GM12878 (cell line): Measurements from ENCODE around the gene UGGT1. TPM values are rescaled to one million over a fixed set of nuclear protein-coding genes. Genes with fewer than 3 reads are reported as not detected.

ENCODE experiments used
- ATAC-seq: fragments of 200-7000 bp; cut with Tn5 transposase; 3 replicates; pipeline ENCODE4 v1.9.1; 2020; ENCODE audit warnings: mild to moderate bottlenecking, moderate library complexity
- BruUV-seq: library from RNA; stranded (reverse); fragments of 400-500 nt; replicated peaks from 2 replicates; lab custom pipeline; 2021; lab: Mats Ljungman, UMichigan
- CTCF ChIA-PET: fragments of 300-600 bp; sonication (Branson Sonifier 250); formaldehyde crosslinking; extraction: SDS; loops from one replicate; lab custom pipeline; 2021; ENCODE audit warnings: inconsistent platforms; lab: Yijun Ruan, JAX
- POLR2A ChIA-PET: fragments of 350-600 bp; formaldehyde crosslinking; extraction: SDS; loops from one replicate; lab custom pipeline; 2021; ENCODE audit warnings: inconsistent platforms; lab: Charles Lee
- RAD21 ChIA-PET: fragments of 300-600 bp; sonication (Branson Sonifier 250); formaldehyde crosslinking; loops from one replicate; lab custom pipeline; 2023; ENCODE audit warnings: antibody characterized with exemption; ENCODE audit not compliant: unreplicated experiment; lab: Charles Lee
- SMC1A ChIA-PET: fragments of 300-600 bp; sonication (Branson Sonifier 250); formaldehyde crosslinking; loops from one replicate; lab custom pipeline; 2023; ENCODE audit not compliant: unreplicated experiment, uncharacterized antibody; lab: Charles Lee
- DNase-seq: peaks from one replicate; pipeline ENCODE4 v3.0.0-alpha.2; 2011; ENCODE audit warnings: low read depth, low spot score
- FAIRE-seq: peaks from 3 replicates; lab custom pipeline; 2011; peaks lifted over from hg19 to GRCh38; lab: Jason Lieb, UNC
- H2AFZ ChIP-seq: 2 replicates; pipeline ENCODE4 v1.6.0; 2011; ENCODE audit warnings: low read depth, low read length, control low read depth; ENCODE audit not compliant: control insufficient read depth
- H3K27ac ChIP-seq: 2 replicates; pipeline ENCODE4 v1.5.1; 2011; ENCODE audit warnings: control low read depth; ENCODE audit not compliant: control insufficient read depth, insufficient read depth
- H3K27me3 ChIP-seq, 2 experiments: replicated peaks in 1 of 2; 2 replicates each; pipeline versions ENCODE4 v1.6.0 to v1.6.1; 2011; ENCODE audit warnings: low read length in 1 of 2; ENCODE audit not compliant: control insufficient read depth in 2 of 2, insufficient read depth in 2 of 2
- H3K36me3 ChIP-seq, 2 experiments: 2 replicates each; pipeline ENCODE4 v1.5.1; 2011; ENCODE audit warnings: low read length in 1 of 2; ENCODE audit not compliant: control insufficient read depth in 2 of 2, insufficient read depth in 2 of 2
- H3K4me1 ChIP-seq: 2 replicates; pipeline ENCODE4 v1.6.1; 2011; ENCODE audit warnings: mild to moderate bottlenecking, low read length, moderate library complexity, mixed read lengths; ENCODE audit not compliant: control insufficient read depth, insufficient read depth
- H3K4me2 ChIP-seq: 2 replicates; pipeline ENCODE4 v1.6.0; 2011; ENCODE audit warnings: control low read depth; ENCODE audit not compliant: control insufficient read depth, insufficient read depth
- H3K4me3 ChIP-seq: fragments of 200-600 bp; sonication (generic); 2 replicates; pipeline ENCODE4 v1.5.1; 2016
- H3K79me2 ChIP-seq: 2 replicates; pipeline ENCODE4 v1.6.0; 2011; ENCODE audit warnings: low read length; ENCODE audit not compliant: control insufficient read depth, insufficient read depth
- H3K9ac ChIP-seq: 2 replicates; pipeline ENCODE4 v1.8.0; 2011; ENCODE audit warnings: low read length, control low read depth, mixed read lengths; ENCODE audit not compliant: control insufficient read depth, insufficient read depth
- H3K9me3 ChIP-seq: replicated peaks from 3 replicates; pipeline ENCODE4 v1.5.1; 2011; ENCODE audit warnings: mild to moderate bottlenecking, low read length; ENCODE audit not compliant: control insufficient read depth, insufficient read depth
- H4K20me1 ChIP-seq: 2 replicates; pipeline ENCODE4 v1.6.0; 2011; ENCODE audit not compliant: control insufficient read depth, insufficient read depth
- BACH1 ChIP-seq: fragments of 450-650 bp; IDR thresholded peaks from 2 replicates; pipeline ENCODE4 v1.6.1; 2017; ENCODE audit warnings: mild to moderate bottlenecking, borderline replicate concordance
- CHD2 ChIP-seq: IDR thresholded peaks from 2 replicates; pipeline ENCODE4 v1.6.1; 2011; ENCODE audit warnings: low read depth, low read length, improper control_type of control experiment, borderline replicate concordance
- IKZF2 ChIP-seq, 2 experiments: fragments of 450-650 bp; IDR thresholded peaks; 2 replicates each; pipeline ENCODE4 v1.6.1; 2017; ENCODE audit warnings: mild to moderate bottlenecking in 2 of 2, moderate library complexity in 2 of 2
- NFIC ChIP-seq: IDR thresholded peaks from 2 replicates; pipeline ENCODE4 v1.6.1; 2012; ENCODE audit warnings: low read depth, mild to moderate bottlenecking, inconsistent platforms, low read length, moderate library complexity
- NR2C2 ChIP-seq: IDR thresholded peaks from 2 replicates; pipeline ENCODE4 v1.6.1; 2011; ENCODE audit warnings: borderline replicate concordance, low read depth; ENCODE audit not compliant: control insufficient read depth, insufficient read length
- SRF ChIP-seq, 2 experiments: IDR thresholded peaks; 2 replicates each; pipeline ENCODE4 v1.6.1; 2011; ENCODE audit warnings: low read depth in 2 of 2, low read length in 2 of 2, mild to moderate bottlenecking in 1 of 2, moderate library complexity in 1 of 2
- WRNIP1 ChIP-seq: IDR thresholded peaks from 2 replicates; pipeline ENCODE4 v1.6.1; 2011; ENCODE audit warnings: low read depth, low read length, improper control_type of control experiment, borderline replicate concordance
- ZBED1 ChIP-seq: IDR thresholded peaks from 2 replicates; pipeline ENCODE4 v1.6.1; 2016; ENCODE audit warnings: borderline replicate concordance
- ZBTB33 ChIP-seq: fragments of 450-650 bp; IDR thresholded peaks from 2 replicates; pipeline ENCODE4 v1.6.1; 2017; ENCODE audit warnings: mild to moderate bottlenecking
- in situ Hi-C: fragments of 300-500 bp; cut with MboI; formaldehyde crosslinking; loops from 9 replicates; pipeline ENCODE4 v1.14.3; 2018; ENCODE audit warnings: mixed read lengths
- intact Hi-C: fragments of 100-400 bp; cut with micrococcal nuclease; formaldehyde crosslinking; loops from one replicate; pipeline ENCODE4 v1.14.2; 2022; ENCODE audit not compliant: unreplicated experiment
- polyA plus RNA-seq, 11 experiments: library from polyadenylated mRNA; depleted of rRNA in 4 of 11; unstranded in 6 of 11; stranded (reverse) in 5 of 11; fragments of >200 nt; fragmentation: Nextera tagmentation in 4 of 11; fragmentation: Illumina TruSeq in 1 of 11; extraction: Ambion mirVana in 4 of 11; extraction: Trizol in 1 of 11; gene quantifications; 1 replicate in 1 of 11; 2 replicates in 10 of 11; pipeline versions ENCODE4 v1.2.1 to v1.2.3, GENCODE V29; 2011 to 2016; ENCODE audit warnings: inconsistent platforms in 2 of 11, missing spikeins in 2 of 11, low read depth in 1 of 11
- total RNA-seq, 4 experiments: library from RNA; depleted of rRNA in 3 of 4; stranded (reverse); fragments of >200 nt in 3 of 4; fragmentation: Illumina TruSeq in 1 of 4; extraction: Trizol in 1 of 4; gene quantifications; 2 replicates each; pipeline versions ENCODE4 v1.2.1 to v1.2.3, GENCODE V29; 2013 to 2021
- TF ChIP-seq, protein P1 (sequence below), 3 experiments: IDR thresholded peaks in 2 of 3; conservative IDR thresholded peaks in 1 of 3; 2 replicates each; pipeline ENCODE4 v1.5.1; 2011; ENCODE audit warnings: low read depth in 3 of 3, low read length in 3 of 3, mild to moderate bottlenecking in 3 of 3, control low read depth in 2 of 3, moderate library complexity in 2 of 3, inconsistent platforms in 1 of 3, mixed read lengths in 1 of 3; ENCODE audit not compliant: control insufficient read depth in 2 of 3, insufficient read depth in 1 of 3; ENCODE audit errors: extremely low read depth in 1 of 3

Gene UGGT1
- total and polyA plus RNA-seq, 10 of the 15 experiments (the other 5 are each of a cell fraction or from before 2014, with no cell fraction given): 4.1 to 49.8 (median 28.5) TPM

DNA sequence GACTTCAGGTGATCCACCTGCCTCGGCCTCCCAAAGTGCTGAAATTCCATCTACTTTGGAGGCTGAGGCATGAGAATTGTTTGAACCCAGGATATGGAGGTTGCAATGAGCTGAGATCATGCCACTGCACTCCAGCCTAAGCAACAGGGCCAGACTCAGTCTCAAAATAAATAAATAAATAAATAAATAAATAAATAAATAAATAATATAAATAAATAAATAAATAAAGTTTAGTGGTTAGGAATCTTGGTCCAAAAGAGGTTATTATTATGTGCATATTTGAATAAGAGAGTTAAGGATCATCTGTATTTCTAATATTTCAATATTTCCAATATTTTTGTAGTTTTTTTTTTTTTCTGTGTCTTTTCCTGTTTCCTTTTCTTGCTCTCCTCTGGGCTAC is 136.9 kb downstream of the UGGT1 start (continued):
- no peak for TF ChIP-seq ZBTB33
- no peak for TF ChIP-seq BACH1
- TF ChIP-seq, all 136 proteins: peak for 0

DNA sequence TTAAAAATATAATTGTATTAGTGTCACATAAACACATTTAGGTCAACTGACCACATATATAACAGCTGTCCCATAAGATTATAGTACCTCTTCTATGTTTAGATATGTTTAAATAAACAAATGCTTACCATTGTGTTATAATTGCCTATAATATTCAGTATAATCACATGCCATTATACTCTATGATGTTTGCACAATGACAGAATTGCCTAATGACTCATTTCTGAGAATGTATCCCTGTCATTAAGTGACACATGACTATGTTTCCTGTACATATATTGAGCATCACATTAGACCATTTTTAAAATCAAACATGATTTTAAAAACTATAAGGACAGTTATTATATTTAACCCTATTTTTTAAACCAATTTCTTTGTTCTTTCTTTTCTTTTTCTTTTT is 137.9 kb downstream of the UGGT1 start:
- Histone ChIP-seq H3K27ac (no peak overlapping the region), H3K4me3 (no peak overlapping the region), H3K27me3 (0 out of 4 replicates have a peak, but pooled peaks cover 0 to 2% of the 10 kb centered on the region in 2 experiments), H3K9me3 (no peaks in the 10 kb centered on the region), H3K9ac (no peak overlapping the region), H3K79me2 (no peaks in the 10 kb centered on the region), H3K36me3 (no peaks in the 10 kb centered on the region), H2AFZ (no peak overlapping the region), H3K4me2 (no peak overlapping the region), H4K20me1 (no peaks in the 10 kb centered on the region), H3K4me1 (no peaks in the 10 kb centered on the region)
- DNase-seq: no peak
- FAIRE-seq: no peak
- CTCF ChIA-PET: interaction anchor here (0.6 kb wide), 1 partner anchor 147 kb away, joined by 3 read pairs; no protein-coding TSS in a partner anchor
- POLR2A ChIA-PET: interaction anchor here (1.1 kb wide), 1 partner anchor 11 kb away, joined by 3 read pairs; no protein-coding TSS in a partner anchor
- TF ChIP-seq WRNIP1: no peak
- TF ChIP-seq, protein P1, sequence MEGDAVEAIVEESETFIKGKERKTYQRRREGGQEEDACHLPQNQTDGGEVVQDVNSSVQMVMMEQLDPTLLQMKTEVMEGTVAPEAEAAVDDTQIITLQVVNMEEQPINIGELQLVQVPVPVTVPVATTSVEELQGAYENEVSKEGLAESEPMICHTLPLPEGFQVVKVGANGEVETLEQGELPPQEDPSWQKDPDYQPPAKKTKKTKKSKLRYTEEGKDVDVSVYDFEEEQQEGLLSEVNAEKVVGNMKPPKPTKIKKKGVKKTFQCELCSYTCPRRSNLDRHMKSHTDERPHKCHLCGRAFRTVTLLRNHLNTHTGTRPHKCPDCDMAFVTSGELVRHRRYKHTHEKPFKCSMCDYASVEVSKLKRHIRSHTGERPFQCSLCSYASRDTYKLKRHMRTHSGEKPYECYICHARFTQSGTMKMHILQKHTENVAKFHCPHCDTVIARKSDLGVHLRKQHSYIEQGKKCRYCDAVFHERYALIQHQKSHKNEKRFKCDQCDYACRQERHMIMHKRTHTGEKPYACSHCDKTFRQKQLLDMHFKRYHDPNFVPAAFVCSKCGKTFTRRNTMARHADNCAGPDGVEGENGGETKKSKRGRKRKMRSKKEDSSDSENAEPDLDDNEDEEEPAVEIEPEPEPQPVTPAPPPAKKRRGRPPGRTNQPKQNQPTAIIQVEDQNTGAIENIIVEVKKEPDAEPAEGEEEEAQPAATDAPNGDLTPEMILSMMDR (IDR thresholded peaks at IDR 0.05 in 2 of 3, conservative IDR thresholded peaks at IDR 0.05 in 1 of 3; ENCODE audit: control insufficient read depth in 2 of 3, extremely low read depth in 1 of 3, insufficient read depth in 1 of 3, low read depth in 3 of 3, low read length in 3 of 3): no peak
- TF ChIP-seq NFIC: no peak
- no peak for TF ChIP-seq NR2C2
- no peak for TF ChIP-seq IKZF2 (IDR thresholded peaks at IDR 0.05)
- no peak for TF ChIP-seq ZBED1
- TF ChIP-seq SRF (IDR thresholded peaks at IDR 0.05; ENCODE audit: low read depth in 2 of 2, low read length in 2 of 2): no peak
- TF ChIP-seq CHD2: no peak
- SMC1A ChIA-PET: interaction anchor here (0.6 to 0.7 kb wide), 2 partner anchors 8 to 1375 kb away, joined by 3 read pairs; no protein-coding TSS in a partner anchor
- intact Hi-C loops: no loop called here
- RAD21 ChIA-PET: no interaction called here
- in situ Hi-C loops: no loop called here
- no TSS peak for BruUV-seq
- no peak for ATAC-seq
